ENCODE results near the gene OR4P4.

OR4P4 gene

DNA sequence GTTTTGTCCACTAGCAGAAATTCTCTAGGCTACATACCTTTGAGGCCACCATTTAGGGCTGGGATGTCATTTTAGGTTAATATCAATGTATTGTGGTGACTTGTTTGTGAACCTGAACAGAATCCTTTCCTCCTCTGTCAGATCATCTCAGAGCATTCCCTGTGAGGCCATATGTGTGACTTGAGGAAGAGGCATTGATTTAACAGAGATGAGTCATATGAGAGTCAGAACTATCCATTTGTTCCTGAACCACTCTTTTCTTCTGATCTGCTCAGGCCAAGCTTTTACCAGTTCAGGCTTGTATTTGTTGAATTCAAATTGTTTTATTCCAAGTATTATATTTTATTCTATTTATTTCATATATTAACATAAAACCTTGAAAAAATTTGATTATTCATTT lies 20.2 kb downstream of the OR4P4 start:
- ATAC-seq (ENCODE audit: low read depth), result no peak
- no peaks in the 10 kb centered on the region for H3K27me3 ChIP-seq (ENCODE audit: insufficient read depth, poor library complexity, severe bottlenecking)

DNA sequence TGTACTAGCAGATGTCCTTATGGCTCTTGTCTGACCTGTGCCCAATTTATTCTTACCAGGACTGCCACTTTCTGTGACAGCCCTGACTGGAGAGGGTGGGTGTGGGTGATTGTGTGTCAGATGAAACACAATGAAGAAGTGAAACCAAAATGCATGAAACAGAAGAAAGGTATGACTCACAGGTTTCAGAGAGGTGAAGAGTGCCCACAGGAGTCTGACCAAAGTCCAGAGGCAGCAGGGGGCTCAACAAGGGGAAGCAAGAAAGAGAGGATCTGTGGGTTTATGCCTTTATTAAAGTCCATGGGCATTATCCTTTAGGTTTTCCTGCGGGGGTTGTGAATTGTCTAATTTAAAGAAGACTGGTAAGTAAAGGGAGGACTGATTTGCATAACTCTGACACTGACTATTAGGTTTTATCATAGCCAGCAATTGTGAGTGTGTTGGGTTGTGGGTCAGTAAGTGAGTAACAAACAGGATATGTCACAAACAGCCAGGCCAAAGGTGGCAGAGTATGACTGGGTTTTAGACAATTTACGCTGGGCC lies 23.2 kb downstream of the OR4P4 start:
- no peak for ATAC-seq (ENCODE audit: low read depth)
- no peak for DNase-seq (ENCODE audit: low spot score)
- H3K9me3 ChIP-seq (ENCODE audit: severe bottlenecking), result no peaks in the 10 kb centered on the region
- no peaks in the 10 kb centered on the region for H3K27me3 ChIP-seq (ENCODE audit: insufficient read depth, poor library complexity, severe bottlenecking)
- H3K36me3 ChIP-seq (ENCODE audit: low read depth), result no peaks in the 10 kb centered on the region
- no peaks in the 10 kb centered on the region for H3K4me1 ChIP-seq (ENCODE audit: insufficient read depth, poor library complexity, severe bottlenecking)
- TF ChIP-seq, protein P1, sequence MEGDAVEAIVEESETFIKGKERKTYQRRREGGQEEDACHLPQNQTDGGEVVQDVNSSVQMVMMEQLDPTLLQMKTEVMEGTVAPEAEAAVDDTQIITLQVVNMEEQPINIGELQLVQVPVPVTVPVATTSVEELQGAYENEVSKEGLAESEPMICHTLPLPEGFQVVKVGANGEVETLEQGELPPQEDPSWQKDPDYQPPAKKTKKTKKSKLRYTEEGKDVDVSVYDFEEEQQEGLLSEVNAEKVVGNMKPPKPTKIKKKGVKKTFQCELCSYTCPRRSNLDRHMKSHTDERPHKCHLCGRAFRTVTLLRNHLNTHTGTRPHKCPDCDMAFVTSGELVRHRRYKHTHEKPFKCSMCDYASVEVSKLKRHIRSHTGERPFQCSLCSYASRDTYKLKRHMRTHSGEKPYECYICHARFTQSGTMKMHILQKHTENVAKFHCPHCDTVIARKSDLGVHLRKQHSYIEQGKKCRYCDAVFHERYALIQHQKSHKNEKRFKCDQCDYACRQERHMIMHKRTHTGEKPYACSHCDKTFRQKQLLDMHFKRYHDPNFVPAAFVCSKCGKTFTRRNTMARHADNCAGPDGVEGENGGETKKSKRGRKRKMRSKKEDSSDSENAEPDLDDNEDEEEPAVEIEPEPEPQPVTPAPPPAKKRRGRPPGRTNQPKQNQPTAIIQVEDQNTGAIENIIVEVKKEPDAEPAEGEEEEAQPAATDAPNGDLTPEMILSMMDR (IDR thresholded peaks at IDR 0.05; ENCODE audit: poor library complexity, severe bottlenecking), result no peak
- H3K27ac ChIP-seq (ENCODE audit: poor library complexity, severe bottlenecking), result no peak overlapping the region
- no peak overlapping the region for H3K4me3 ChIP-seq (ENCODE audit: severe bottlenecking)

More for the DNA sequence above, 20.2 kb downstream of the OR4P4 start:
- no peak for DNase-seq (ENCODE audit: low spot score)
- no peak overlapping the region for H3K27ac ChIP-seq (ENCODE audit: poor library complexity, severe bottlenecking)
- no peaks in the 10 kb centered on the region for H3K9me3 ChIP-seq (ENCODE audit: severe bottlenecking)
- H3K4me1 ChIP-seq (ENCODE audit: insufficient read depth, poor library complexity, severe bottlenecking), result no peaks in the 10 kb centered on the region
- TF ChIP-seq, protein P1 (IDR thresholded peaks at IDR 0.05; ENCODE audit: poor library complexity, severe bottlenecking), result no peak
- no peak overlapping the region for H3K4me3 ChIP-seq (ENCODE audit: severe bottlenecking)
- no peaks in the 10 kb centered on the region for H3K36me3 ChIP-seq (ENCODE audit: low read depth)

DNA sequence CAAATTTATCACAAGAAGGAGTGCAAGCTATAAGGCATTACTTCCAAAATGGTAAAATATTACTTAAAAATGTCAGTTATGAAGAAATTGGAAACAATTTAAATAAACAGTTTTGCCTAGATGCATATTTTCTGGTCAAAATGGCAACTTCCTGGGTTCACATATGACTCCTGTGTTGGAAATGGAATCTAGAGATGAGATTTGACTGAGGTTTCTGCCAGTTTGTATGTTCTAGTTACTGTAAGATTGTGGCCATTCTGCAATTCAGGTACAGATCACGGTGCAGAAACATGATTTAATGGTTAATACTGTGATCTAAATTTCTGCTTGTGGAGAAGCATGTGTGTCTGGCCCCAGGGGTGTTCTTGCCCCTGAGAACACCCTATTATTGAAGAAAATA lies 23.7 kb downstream of the OR4P4 start:
- Histone ChIP-seq H3K27me3 (ENCODE audit: insufficient read depth, poor library complexity, severe bottlenecking) (no peaks in the 10 kb centered on the region), H3K4me1 (ENCODE audit: insufficient read depth, poor library complexity, severe bottlenecking) (no peaks in the 10 kb centered on the region), H3K27ac (ENCODE audit: poor library complexity, severe bottlenecking) (no peak overlapping the region), H3K36me3 (ENCODE audit: low read depth) (no peaks in the 10 kb centered on the region), H3K4me3 (ENCODE audit: severe bottlenecking) (no peak overlapping the region), H3K9me3 (ENCODE audit: severe bottlenecking) (no peaks in the 10 kb centered on the region)
- DNase-seq (ENCODE audit: low spot score), result no peak
- TF ChIP-seq, protein P1 (IDR thresholded peaks at IDR 0.05; ENCODE audit: poor library complexity, severe bottlenecking), result no peak
- ATAC-seq (ENCODE audit: low read depth), result no peak

DNA sequence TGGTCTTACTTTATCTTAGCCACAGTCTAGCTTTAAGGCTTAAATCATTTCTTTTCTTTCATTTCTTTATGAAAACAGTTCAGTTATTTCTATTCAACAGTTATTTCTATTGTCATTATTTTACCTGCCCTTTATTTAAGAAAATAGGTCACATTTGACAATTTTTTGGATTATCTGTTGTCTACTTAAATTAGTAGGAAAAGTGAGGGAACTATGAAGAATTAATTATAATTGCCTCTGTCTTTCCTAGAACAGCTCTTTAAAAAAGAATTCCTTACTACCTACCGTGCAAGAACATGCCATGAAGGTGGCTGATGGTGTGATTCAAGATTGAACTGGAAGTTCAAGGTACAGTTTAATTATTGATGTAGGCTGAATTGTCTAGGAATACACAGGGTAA lies 27.0 kb downstream of the OR4P4 start, which contains the start of gene OR4C6:
TSS of gene OR4C6 (plus strand) at position 301 of the 400 bp plus-strand sequence. CDS start 2,966 bp downstream, outside the sequence.
- H3K27ac ChIP-seq (ENCODE audit: poor library complexity, severe bottlenecking), result no peak within 1 kb of the TSS
- no peak for ATAC-seq (ENCODE audit: low read depth)

DNA sequence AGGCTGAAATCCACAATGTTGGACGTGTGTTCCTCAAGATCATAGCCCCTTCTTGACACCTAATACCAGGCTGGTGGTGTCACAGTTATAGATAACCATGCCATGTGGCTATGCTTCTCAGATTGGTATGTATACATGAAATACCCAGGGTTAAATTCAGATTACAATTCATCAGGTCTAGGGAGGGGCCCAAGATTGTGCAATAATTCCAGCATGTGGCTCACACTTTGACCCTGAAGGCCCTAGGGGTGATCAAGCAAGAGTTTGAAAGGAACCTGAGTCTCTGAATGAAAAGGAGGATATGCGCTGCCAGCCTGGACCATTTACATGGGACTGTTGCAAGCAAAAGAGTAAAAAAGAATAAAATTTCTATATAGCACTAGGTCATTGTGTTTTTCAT lies 34.5 kb downstream of the OR4P4 start:
- DNase-seq (ENCODE audit: low spot score), result no peak
- Histone ChIP-seq H3K27me3 (ENCODE audit: insufficient read depth, poor library complexity, severe bottlenecking) (no peaks in the 10 kb centered on the region), H3K36me3 (ENCODE audit: low read depth) (no peaks in the 10 kb centered on the region), H3K4me1 (ENCODE audit: insufficient read depth, poor library complexity, severe bottlenecking) (no peaks in the 10 kb centered on the region), H3K27ac (ENCODE audit: poor library complexity, severe bottlenecking) (no peak overlapping the region), H3K9me3 (ENCODE audit: severe bottlenecking) (no peaks in the 10 kb centered on the region), H3K4me3 (ENCODE audit: severe bottlenecking) (no peak overlapping the region)
- TF ChIP-seq, protein P1 (IDR thresholded peaks at IDR 0.05; ENCODE audit: poor library complexity, severe bottlenecking), result no peak
- no peak for ATAC-seq (ENCODE audit: low read depth)

More for the DNA sequence above, 27.0 kb downstream of the OR4P4 start, which contains the start of gene OR4C6:
- H3K4me3 ChIP-seq (ENCODE audit: severe bottlenecking), result no peak within 1 kb of the TSS
- no peaks in the 10 kb centered on the region for H3K27me3 ChIP-seq (ENCODE audit: insufficient read depth, poor library complexity, severe bottlenecking)
- H3K36me3 ChIP-seq (ENCODE audit: low read depth), result no peaks in the 10 kb centered on the region
- H3K9me3 ChIP-seq (ENCODE audit: severe bottlenecking), result no peaks in the 10 kb centered on the region
- TF ChIP-seq, protein P1 (IDR thresholded peaks at IDR 0.05; ENCODE audit: poor library complexity, severe bottlenecking), result no peak
- no peak for DNase-seq (ENCODE audit: low spot score)
- no peaks in the 10 kb centered on the region for H3K4me1 ChIP-seq (ENCODE audit: insufficient read depth, poor library complexity, severe bottlenecking)

Measured in RWPE2 (cell line).